B cell (primary cell): ENCODE data around the gene SSR2. TPM values are rescaled to one million over a fixed set of nuclear protein-coding genes. Genes with fewer than 3 reads are reported as not detected.

Experiments used
- ATAC-seq: fragments of 200-7000 bp; cut with Tn5 transposase; one replicate; pipeline ENCODE4 v1.10.0; 2021; ENCODE audit warnings: low read depth, mild to moderate bottlenecking, moderate number of reproducible peaks, moderate library complexity
- CTCF ChIA-PET: fragments of 350-600 bp; sonication (Branson Sonifier 250); formaldehyde crosslinking; loops from one replicate; lab custom pipeline; 2021; ENCODE audit warnings: antibody characterized with exemption, inconsistent platforms; lab: Charles Lee
- POLR2A ChIA-PET: fragments of 350-600 bp; sonication (Branson Sonifier 250); formaldehyde crosslinking; loops from one replicate; lab custom pipeline; 2021; ENCODE audit warnings: antibody characterized with exemption; lab: Charles Lee
- DNase-seq: peaks from one replicate; pipeline ENCODE4 v3.0.0; 2013
- H2AFZ ChIP-seq: 2 replicates; pipeline ENCODE4 v1.6.1; 2012; ENCODE audit warnings: mild to moderate bottlenecking, low read depth, low read length; ENCODE audit not compliant: insufficient read depth, poor library complexity, severe bottlenecking
- H3K27ac ChIP-seq, 2 donors: 1 replicate in 1 of 2; 2 replicates in 1 of 2; pipeline ENCODE4 v1.5.1; 2012 to 2013; ENCODE audit warnings: low read length in 2 of 2, mild to moderate bottlenecking in 2 of 2, moderate library complexity in 1 of 2
- H3K27me3 ChIP-seq, 4 experiments: fragments of 200-600 bp in 1 of 4; sonication (generic) in 1 of 4; replicated peaks in 1 of 4; 1 replicate in 2 of 4; 2 replicates in 2 of 4; pipeline versions ENCODE4 v1.6.1 to v1.7.0; 2013 to 2016; ENCODE audit warnings: low read length in 3 of 4, mild to moderate bottlenecking in 2 of 4, mixed read lengths in 1 of 4, moderate library complexity in 1 of 4; ENCODE audit not compliant: insufficient read depth in 4 of 4, control insufficient read depth in 3 of 4; ENCODE audit errors: control extremely low read depth in 1 of 4
- H3K36me3 ChIP-seq, 2 experiments: replicated peaks in 1 of 2; 1 replicate in 1 of 2; 2 replicates in 1 of 2; pipeline versions ENCODE4 v1.6.1 to v1.7.1; 2013; ENCODE audit warnings: low read length in 1 of 2; ENCODE audit not compliant: insufficient read depth in 2 of 2, control insufficient read depth in 1 of 2; ENCODE audit errors: control extremely low read depth in 1 of 2, extremely low read depth in 1 of 2
- H3K4me1 ChIP-seq, 2 donors: fragments of 200-600 bp in 1 of 2; sonication (generic) in 1 of 2; 1 replicate in 1 of 2; 2 replicates in 1 of 2; pipeline versions ENCODE4 v1.5.1 to v1.6.1; 2013 to 2017; ENCODE audit warnings: low read length in 2 of 2; ENCODE audit not compliant: control insufficient read depth in 2 of 2, insufficient read depth in 2 of 2
- H3K4me2 ChIP-seq: replicated peaks from 2 replicates; pipeline ENCODE3; 2012; ENCODE audit warnings: mild to moderate bottlenecking, low read depth, low read length; ENCODE audit not compliant: poor library complexity, severe bottlenecking
- H3K4me3 ChIP-seq, 5 experiments: fragments of 200-600 bp in 1 of 5; sonication (generic) in 1 of 5; 1 replicate in 3 of 5; 2 replicates in 2 of 5; pipeline versions ENCODE4 v1.5.1 to v1.7.0; 2011 to 2016; ENCODE audit warnings: low read length in 4 of 5, mild to moderate bottlenecking in 4 of 5, low read depth in 2 of 5, control low read depth in 1 of 5, moderate library complexity in 1 of 5; ENCODE audit not compliant: insufficient read depth in 1 of 5; ENCODE audit errors: control extremely low read depth in 1 of 5, extremely low read depth in 1 of 5
- H3K79me2 ChIP-seq: fragments of 200-600 bp; sonication (generic); one replicate; pipeline ENCODE4 v1.6.0; 2016; ENCODE audit warnings: low read length; ENCODE audit not compliant: control insufficient read depth, insufficient read depth
- H3K9ac ChIP-seq: fragments of 200-600 bp; sonication (generic); 2 replicates; pipeline ENCODE4 v1.6.1; 2017; ENCODE audit warnings: mild to moderate bottlenecking, low read length, moderate library complexity
- H3K9me3 ChIP-seq, 3 donors: one replicate each; pipeline versions ENCODE4 v1.6.1 to v1.7.1; 2013; ENCODE audit warnings: low read length in 2 of 3; ENCODE audit not compliant: control insufficient read depth in 2 of 3, insufficient read depth in 1 of 3; ENCODE audit errors: control extremely low read depth in 1 of 3
- H4K20me1 ChIP-seq: 2 replicates; pipeline ENCODE4 v1.6.0; 2012; ENCODE audit warnings: mild to moderate bottlenecking, low read length; ENCODE audit not compliant: insufficient read depth, control insufficient read depth, poor library complexity, severe bottlenecking
- H3K27ac Mint-ChIP-seq: one replicate; pipeline ENCODE4 v1.8.0; 2021; ENCODE audit warnings: mixed read lengths
- H3K27me3 Mint-ChIP-seq: one replicate; pipeline ENCODE4 v1.8.0; 2021; ENCODE audit warnings: mixed read lengths
- H3K4me1 Mint-ChIP-seq: one replicate; pipeline ENCODE4 v1.8.0; 2021; ENCODE audit warnings: mixed read lengths
- H3K4me3 Mint-ChIP-seq: one replicate; pipeline ENCODE4 v1.8.0; 2021; ENCODE audit warnings: mixed read lengths
- H3K9me3 Mint-ChIP-seq: one replicate; pipeline ENCODE4 v1.8.0; 2022; ENCODE audit warnings: mixed read lengths; ENCODE audit not compliant: insufficient read depth
- CTCF ChIP-seq: fragments of 200-600 bp; IDR thresholded peaks from one replicate; pipeline ENCODE4 v1.8.0; 2022; ENCODE audit warnings: antibody characterized with exemption, mild to moderate bottlenecking
- EZH2 ChIP-seq: IDR thresholded peaks from 2 replicates; pipeline ENCODE4 v1.6.1; 2012; ENCODE audit warnings: borderline replicate concordance, low read depth, mild to moderate bottlenecking, moderate library complexity, low read length; ENCODE audit not compliant: insufficient read depth, poor library complexity, severe bottlenecking
- WGBS: methylation state at CpG from one replicate; pipeline ENCODE4 v1.1.5; 2013; ENCODE audit warnings: missing lambda C conversion rate; ENCODE audit not compliant: insufficient coverage; 5-methylcytosine and 5-hydroxymethylcytosine counted together
- intact Hi-C: fragments of 100-400 bp; cut with micrococcal nuclease; formaldehyde crosslinking; loops from one replicate; pipeline ENCODE4 v1.10.0; 2022
- polyA plus RNA-seq: library from polyadenylated mRNA; depleted of rRNA; stranded (reverse); fragments of >200 nt; gene quantifications from 2 replicates; pipeline ENCODE4 v1.2.3, GENCODE V29; 2012
- total RNA-seq, 2 donors: library from RNA; stranded (reverse); fragments of 120-200 nt in 1 of 2; gene quantifications; 1 replicate in 1 of 2; 2 replicates in 1 of 2; pipeline versions ENCODE4 v1.2.3 to v1.2.4, GENCODE V29; 2013 to 2022

SSR2 gene
- total and polyA plus RNA-seq, 2 donors (not counting 1 experiment from before 2014, with no cell fraction given): 160 to 359 TPM

- Histone ChIP-seq H3K36me3 (peaks cover 1 to 11% of the 10 kb centered on the region in 2 experiments), H3K27me3 (no peaks in the 10 kb centered on the region), H3K79me2 (peaks cover 98% of the 10 kb centered on the region), H2AFZ (peak overlapping the region; percentile 67), H3K4me1 (peaks cover 65 to 73% of the 10 kb centered on the region in 2 donors), H4K20me1 (peaks cover 41% of the 10 kb centered on the region), H3K9me3 (no peaks in the 10 kb centered on the region), H3K4me3 (peak overlapping the region; percentile 76 to 93 (median 81)), H3K9ac (peak overlapping the region; percentile 89), H3K4me2 (peak overlapping the region; percentile 93), H3K27ac (peak overlapping the region; percentile 70 to 91)
- Mint-ChIP-seq H3K4me1 (peaks cover 82% of the 10 kb centered on the region), H3K4me3 (peak overlapping the region; percentile 95), H3K27ac (peak overlapping the region; percentile 94), H3K27me3 (no peaks in the 10 kb centered on the region), H3K9me3 (no peaks in the 10 kb centered on the region)
- peak; percentile 42 for DNase-seq
- no peak for ATAC-seq
- no peak for TF ChIP-seq CTCF
- TF ChIP-seq EZH2: no peak
- intact Hi-C loops: loop anchor here (1.0 to 5.0 kb wide), 4 partner anchors 9 to 232 kb away; partner anchors contain the start of gene LAMTOR2
- ChIA-PET CTCF (interaction anchor here (0.6 to 12.2 kb wide), 9 partner anchors 11 to 76 kb away, joined by 4 to 206 read pairs (median 10); partner anchors contain the start of genes KHDC4 and RXFP4), POLR2A (interaction anchor here (0.5 to 4.4 kb wide), 12 partner anchors 9 to 358 kb away, joined by 3 to 61 read pairs (median 9); partner anchors contain the start of genes KHDC4, LAMTOR2 and RXFP4)
- WGBS: 0% methylated on average over 1 of the region's 8 CpGs
Observed at GRCh38 chr1:155978973-155979429, 41.8 kb downstream of the SSR2 start.
